ENCODE measurements around the gene PTMA.
"Not testable (repeated sequence)": the region's sequence is repeated elsewhere in the genome, so short reads cannot be mapped to it uniquely, and the experiment has no call there.

Gene PTMA

GRCh38 chr2:231707927-231708772 is at the start of gene PTMA:
PTMA (plus strand) TSS chr2:231708525; CDS start chr2:231708707, 182 bp downstream.
- DNase-seq (ENCODE audit: low read depth) = peak; percentile 99

GRCh38 chr2:231660073-231660472 is 48.3 kb upstream of the PTMA start:
- DNase-seq (ENCODE audit: low read depth) = not testable (repeated sequence)

GRCh38 chr2:231660860-231661259 is 47.5 kb upstream of the PTMA start:
- no peak for DNase-seq (ENCODE audit: low read depth)

GRCh38 chr2:231661422-231662027 is 46.8 kb upstream of the PTMA start:
- no peak for DNase-seq (ENCODE audit: low read depth)

- DNase-seq (ENCODE audit: low read depth) = peak; percentile 93
These were observed 46.1 kb upstream of the PTMA start for GRCh38 chr2:231662028-231662810.

- no peak for DNase-seq (ENCODE audit: low read depth)
These were observed 45.4 kb upstream of the PTMA start for GRCh38 chr2:231662811-231663457.

GRCh38 chr2:231663458-231664212 is 44.7 kb upstream of the PTMA start:
- DNase-seq (ENCODE audit: low read depth) = no peak

- no peak for DNase-seq (ENCODE audit: low read depth)
These were observed 43.6 kb upstream of the PTMA start for GRCh38 chr2:231664727-231665126.

- DNase-seq (ENCODE audit: low read depth) = no peak
These were observed 42.8 kb upstream of the PTMA start for GRCh38 chr2:231665245-231666170.

GRCh38 chr2:231666171-231667095 is 41.9 kb upstream of the PTMA start:
- no peak for DNase-seq (ENCODE audit: low read depth)

GRCh38 chr2:231667096-231667427 is 41.3 kb upstream of the PTMA start:
- DNase-seq (ENCODE audit: low read depth) = no peak

- no peak for DNase-seq (ENCODE audit: low read depth)
These were observed 40.8 kb upstream of the PTMA start for GRCh38 chr2:231667496-231667895.

- DNase-seq (ENCODE audit: low read depth) = no peak
These were observed 39.3 kb upstream of the PTMA start for GRCh38 chr2:231668981-231669380.

GRCh38 chr2:231671270-231672050 is 36.9 kb upstream of the PTMA start:
- no peak for DNase-seq (ENCODE audit: low read depth)

GRCh38 chr2:231672617-231673347 is 35.5 kb upstream of the PTMA start:
- DNase-seq (ENCODE audit: low read depth) = no peak

GRCh38 chr2:231673348-231673770 is 35.0 kb upstream of the PTMA start:
- no peak for DNase-seq (ENCODE audit: low read depth)

GRCh38 chr2:231674587-231675338 is 33.6 kb upstream of the PTMA start:
- peak; percentile 38 for DNase-seq (ENCODE audit: low read depth)

Data from activated gamma-delta T cell treated with anti-CD3 and anti-CD28 coated beads, Interleukin-2, amount 50 U/mL, for 16 hours (primary cell).